WTC11 (cell line): ENCODE results near the gene GFOD2.

Experiments
- FOXK1 ChIP-seq: sonication (generic); formaldehyde crosslinking; IDR thresholded peaks from 2 replicates; pipeline ENCODE4 v1.8.0; 2022; ENCODE audit warnings: mild to moderate bottlenecking, moderate library complexity, missing genetic modification reagents
- HMGXB4 ChIP-seq: sonication (generic); formaldehyde crosslinking; IDR thresholded peaks from 2 replicates; pipeline ENCODE4 v1.8.1; 2023; ENCODE audit warnings: mild to moderate bottlenecking, moderate library complexity, missing genetic modification reagents
- PRRX2 ChIP-seq: fragments of 250-450 bp; sonication (Bioruptor Pico); IDR thresholded peaks from 2 replicates; pipeline ENCODE4 v1.8.0; 2021; ENCODE audit warnings: mild to moderate bottlenecking
- TF ChIP-seq, protein P1 (sequence below): sonication (generic); formaldehyde crosslinking; IDR thresholded peaks from 2 replicates; pipeline ENCODE4 v1.8.1; 2023; ENCODE audit warnings: mild to moderate bottlenecking, missing genetic modification reagents, borderline replicate concordance

- TF ChIP-seq HMGXB4 (CRISPR knock-in tag) (no peak), FOXK1 (CRISPR knock-in tag) (no peak), PRRX2 (no peak)
- TF ChIP-seq, protein P1, sequence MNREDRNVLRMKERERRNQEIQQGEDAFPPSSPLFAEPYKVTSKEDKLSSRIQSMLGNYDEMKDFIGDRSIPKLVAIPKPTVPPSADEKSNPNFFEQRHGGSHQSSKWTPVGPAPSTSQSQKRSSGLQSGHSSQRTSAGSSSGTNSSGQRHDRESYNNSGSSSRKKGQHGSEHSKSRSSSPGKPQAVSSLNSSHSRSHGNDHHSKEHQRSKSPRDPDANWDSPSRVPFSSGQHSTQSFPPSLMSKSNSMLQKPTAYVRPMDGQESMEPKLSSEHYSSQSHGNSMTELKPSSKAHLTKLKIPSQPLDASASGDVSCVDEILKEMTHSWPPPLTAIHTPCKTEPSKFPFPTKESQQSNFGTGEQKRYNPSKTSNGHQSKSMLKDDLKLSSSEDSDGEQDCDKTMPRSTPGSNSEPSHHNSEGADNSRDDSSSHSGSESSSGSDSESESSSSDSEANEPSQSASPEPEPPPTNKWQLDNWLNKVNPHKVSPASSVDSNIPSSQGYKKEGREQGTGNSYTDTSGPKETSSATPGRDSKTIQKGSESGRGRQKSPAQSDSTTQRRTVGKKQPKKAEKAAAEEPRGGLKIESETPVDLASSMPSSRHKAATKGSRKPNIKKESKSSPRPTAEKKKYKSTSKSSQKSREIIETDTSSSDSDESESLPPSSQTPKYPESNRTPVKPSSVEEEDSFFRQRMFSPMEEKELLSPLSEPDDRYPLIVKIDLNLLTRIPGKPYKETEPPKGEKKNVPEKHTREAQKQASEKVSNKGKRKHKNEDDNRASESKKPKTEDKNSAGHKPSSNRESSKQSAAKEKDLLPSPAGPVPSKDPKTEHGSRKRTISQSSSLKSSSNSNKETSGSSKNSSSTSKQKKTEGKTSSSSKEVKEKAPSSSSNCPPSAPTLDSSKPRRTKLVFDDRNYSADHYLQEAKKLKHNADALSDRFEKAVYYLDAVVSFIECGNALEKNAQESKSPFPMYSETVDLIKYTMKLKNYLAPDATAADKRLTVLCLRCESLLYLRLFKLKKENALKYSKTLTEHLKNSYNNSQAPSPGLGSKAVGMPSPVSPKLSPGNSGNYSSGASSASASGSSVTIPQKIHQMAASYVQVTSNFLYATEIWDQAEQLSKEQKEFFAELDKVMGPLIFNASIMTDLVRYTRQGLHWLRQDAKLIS (CRISPR knock-in tag): no peak
Observed at GRCh38 chr16:67679935-67680897, 38.9 kb downstream of the GFOD2 start.
